GM18868 (cell line): ENCODE measurements around the gene ASB2.
A peak's percentile ranks its signal among the peaks of the same experiment; 100 is the strongest.

Source experiments
- ATAC-seq: cut with Tn5 transposase; IDR thresholded peaks from one replicate; pipeline ENCODE4 v1.9.1; 2021; ENCODE audit warnings: mild to moderate bottlenecking, moderate library complexity; ENCODE audit not compliant: unreplicated experiment

Gene ASB2

DNA sequence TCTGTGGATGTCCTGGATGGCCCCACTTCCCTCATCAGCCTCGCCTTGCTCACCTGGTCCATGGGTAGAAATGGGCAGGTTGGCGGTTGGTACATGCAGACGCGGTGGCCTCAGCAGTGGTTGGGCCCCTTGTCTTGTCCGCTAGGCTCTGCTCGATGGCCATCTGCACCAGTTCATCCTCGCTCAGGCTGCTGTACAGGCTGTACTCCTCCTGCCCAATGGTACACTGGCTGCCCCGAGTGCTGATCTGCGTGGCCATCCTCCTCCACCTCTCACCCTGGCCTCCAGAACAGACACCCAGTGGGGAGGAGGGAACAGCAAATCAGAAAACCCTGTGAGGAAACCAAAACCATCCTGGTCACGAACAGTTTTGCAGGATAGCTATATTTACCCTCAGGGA is 12.1 kb downstream of the ASB2 start:
- ATAC-seq: no peak

- ATAC-seq: no peak
Observed at GRCh38 chr14:93963692-93964091, 12.7 kb downstream of the ASB2 start.

DNA sequence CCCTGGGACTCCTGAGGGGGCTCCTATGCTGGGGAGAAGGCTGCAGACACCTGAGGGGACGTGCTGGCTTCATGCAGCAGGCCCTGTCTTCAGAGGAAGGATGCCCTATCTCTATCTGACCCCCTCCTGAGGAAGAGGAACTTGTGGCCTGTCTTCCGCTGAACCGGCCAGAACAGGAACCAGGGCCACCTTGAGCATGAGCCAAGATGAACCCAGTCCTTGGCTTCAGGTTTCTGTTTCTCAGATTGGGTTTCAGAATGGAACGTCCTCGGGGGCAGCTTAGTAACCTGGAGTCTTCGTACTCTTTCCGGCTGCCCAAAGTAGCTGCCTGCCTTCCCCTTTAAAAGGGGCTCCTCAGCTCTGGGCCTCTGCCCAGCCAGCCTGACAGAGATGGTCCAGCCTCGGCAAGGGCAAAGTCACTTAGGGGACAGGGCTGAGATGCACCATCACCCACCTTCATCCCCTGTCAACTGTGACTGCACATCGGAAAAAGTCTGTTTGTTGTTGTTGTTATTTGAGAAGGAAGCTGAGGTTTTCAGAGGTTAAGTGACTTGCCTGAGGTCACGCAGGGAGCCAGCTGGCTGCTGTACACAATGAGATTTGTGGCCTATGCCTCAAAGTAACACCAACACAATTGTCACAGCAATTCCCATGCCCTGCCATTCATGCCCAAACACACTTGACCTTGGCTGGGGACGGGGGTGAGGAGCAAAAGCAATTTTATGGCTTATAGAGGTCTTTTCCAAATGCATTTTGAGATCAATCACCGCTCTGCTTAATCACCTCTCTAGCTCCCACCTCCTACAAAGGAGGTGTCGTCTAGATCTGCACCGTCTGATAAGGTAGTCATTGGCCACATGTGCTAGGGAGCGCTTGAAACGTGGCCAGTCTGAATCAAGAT is 13.4 kb downstream of the ASB2 start:
- peak; percentile 44 for ATAC-seq

DNA sequence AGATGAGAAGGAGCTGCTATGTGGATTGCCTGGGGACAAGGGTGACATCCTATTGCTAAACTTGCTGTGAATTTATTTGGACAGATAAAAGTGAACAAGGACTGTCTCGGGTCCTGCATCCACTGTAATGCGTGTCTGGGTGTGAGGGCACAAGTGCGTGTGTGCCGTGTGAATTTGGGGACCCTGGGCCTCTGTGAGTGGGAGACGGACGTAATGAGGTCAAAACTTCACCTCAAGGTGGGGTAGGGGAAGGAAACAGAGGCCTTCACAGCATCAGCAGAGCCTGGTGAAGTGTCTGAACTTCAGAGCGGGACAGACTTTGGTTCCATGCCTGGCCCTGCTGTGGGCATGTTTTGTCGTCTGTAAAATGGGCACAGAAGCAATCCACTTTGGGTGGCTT is 14.8 kb downstream of the ASB2 start:
- ATAC-seq: no peak

GRCh38 chr14:93960774-93961438 is 15.5 kb downstream of the ASB2 start:
- no peak for ATAC-seq

- ATAC-seq: no peak
Observed at GRCh38 chr14:93960108-93960475, 16.3 kb downstream of the ASB2 start.

DNA sequence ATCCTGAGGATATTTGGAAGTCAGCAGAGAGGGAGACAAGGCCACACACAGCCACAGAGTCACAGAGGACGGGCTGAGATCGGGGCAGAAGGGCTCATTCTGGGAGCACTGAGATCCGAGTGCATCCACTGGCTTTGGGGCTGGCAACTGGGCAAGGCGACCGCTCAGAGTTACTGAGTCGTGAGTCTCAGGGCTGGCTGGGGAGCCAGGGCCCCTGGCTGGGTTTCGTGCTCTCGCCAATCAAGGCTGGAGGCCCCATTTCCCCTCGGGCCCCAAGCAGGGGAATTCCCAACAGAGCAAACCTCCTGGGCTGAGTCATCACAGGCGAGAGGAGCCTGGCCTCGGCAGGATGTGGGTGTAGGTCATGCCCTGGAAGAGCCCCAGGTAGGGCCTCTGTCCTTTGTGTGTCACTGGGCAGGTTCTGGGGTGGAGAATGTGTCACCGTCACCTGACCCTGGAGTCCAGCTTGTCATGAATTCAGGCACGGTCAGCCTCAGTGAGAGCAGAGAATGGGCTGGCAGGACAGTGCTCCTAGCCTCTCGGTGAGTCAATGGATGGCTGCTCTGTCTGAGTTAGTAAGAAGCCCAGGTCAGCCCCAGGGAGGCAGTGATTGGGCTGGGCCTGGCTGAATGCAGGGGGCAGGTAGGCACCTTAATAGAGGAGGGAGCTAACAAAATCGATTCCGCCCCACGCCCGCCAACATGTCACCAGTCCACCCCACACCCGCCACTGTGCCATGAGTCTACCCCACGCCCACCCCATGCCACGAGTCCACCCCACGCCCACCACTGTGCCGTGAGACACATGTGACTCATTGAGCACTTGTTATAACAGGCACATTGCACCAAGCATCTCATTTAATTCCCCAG is 16.9 kb downstream of the ASB2 start:
- ATAC-seq: peak; percentile 76

DNA sequence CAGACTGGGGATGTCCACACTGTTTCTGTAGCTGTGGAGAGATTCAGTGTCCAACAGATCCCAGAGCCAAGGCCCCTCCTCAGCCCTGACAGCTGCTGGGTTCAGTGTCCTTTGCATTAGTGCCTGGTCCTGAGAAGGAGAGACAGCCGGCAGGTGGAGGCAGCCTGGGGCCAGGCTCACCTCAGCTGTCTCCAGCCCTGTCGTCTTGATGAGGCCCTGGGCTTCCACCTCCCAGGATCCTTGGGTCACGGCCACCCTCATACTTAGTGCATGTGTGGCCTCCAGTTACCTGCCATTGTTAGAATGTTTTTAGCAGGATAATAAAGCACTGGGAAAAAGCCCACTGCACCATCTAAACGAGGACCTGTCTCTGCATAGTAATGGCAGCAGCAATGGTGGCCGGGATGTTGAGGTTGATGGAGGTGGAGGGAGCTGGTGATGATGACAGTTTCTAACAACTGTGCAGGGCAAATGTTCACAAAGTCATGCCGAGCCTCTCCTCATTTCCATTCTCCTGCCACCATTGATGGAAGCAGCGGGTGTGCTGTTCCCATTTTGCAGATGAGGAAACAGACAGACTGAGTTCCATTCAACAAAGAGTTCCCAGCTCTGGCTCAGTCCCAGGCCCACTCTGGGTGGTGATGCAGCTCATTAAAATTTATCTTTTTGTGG is 17.7 kb downstream of the ASB2 start:
- ATAC-seq: no peak

GRCh38 chr14:93957751-93958566 is 18.4 kb downstream of the ASB2 start:
- no peak for ATAC-seq

GRCh38 chr14:93957333-93957710 is 19.0 kb downstream of the ASB2 start:
- no peak for ATAC-seq

DNA sequence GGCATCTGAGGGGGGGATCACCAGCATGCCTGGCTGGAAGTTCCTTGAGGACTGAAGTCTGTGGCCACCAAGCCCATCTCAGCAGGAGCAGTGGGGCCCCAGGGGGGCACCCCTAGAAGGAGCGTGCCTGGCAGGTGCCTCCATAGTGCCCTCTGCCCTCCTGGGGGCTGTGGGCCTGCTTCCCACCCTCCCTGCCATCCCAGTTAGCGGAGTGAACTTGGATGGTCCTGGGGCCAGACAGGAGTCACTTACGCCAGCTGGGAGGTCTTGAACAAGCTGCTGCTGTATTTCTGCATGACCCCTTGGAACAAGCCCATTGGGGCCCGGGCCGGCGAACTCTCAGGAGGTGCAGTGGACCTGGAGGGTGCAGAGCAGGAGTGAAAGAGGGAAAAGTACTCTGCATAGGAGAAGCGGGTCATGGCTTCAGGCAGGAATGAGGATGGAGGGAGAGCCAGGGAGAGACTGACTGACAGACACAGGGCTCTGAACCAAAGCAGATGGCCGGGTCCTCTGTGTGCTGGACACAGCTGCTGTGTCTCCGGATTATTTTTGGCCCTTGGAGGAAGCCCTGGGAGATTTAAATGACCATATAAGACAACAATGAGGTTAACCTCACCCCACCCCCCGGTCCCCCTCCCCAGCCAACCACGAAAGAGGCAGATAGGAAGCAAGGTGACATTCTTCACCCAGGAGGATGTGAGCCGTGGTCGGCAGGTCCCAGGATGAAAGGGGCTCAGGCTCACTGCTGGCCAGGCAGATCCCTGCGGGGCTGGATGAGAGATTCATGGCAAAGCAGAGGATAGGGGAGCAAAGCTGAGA is 19.6 kb downstream of the ASB2 start:
- ATAC-seq: no peak

GRCh38 chr14:93955850-93956481 is 20.4 kb downstream of the ASB2 start:
- no peak for ATAC-seq

GRCh38 chr14:93954900-93955849 is 21.2 kb downstream of the ASB2 start:
- ATAC-seq: peak; percentile 38

- no peak for ATAC-seq
Observed at GRCh38 chr14:93954516-93954830, 21.9 kb downstream of the ASB2 start.

- no peak for ATAC-seq
Observed at GRCh38 chr14:93953739-93954515, 22.4 kb downstream of the ASB2 start.

DNA sequence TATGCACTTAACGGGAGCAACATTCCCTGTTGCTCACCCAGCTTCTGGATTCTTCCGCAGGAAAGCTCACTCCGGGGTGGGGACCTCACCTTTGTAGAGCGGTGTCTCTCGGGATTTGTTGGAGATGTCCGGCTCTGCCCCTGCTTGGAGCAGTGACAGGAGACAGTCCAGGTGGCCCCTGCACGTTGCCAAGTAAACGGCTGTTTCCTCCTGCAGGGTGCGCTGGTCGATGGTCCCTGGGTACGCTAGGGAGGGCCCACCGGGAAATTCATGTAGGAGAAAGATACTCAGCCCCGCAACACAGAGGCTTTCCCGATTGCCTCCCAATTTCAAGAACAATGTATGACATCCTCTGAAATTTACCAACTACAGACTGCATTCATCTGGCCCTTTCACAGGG is 23.1 kb downstream of the ASB2 start:
- ATAC-seq: no peak

DNA sequence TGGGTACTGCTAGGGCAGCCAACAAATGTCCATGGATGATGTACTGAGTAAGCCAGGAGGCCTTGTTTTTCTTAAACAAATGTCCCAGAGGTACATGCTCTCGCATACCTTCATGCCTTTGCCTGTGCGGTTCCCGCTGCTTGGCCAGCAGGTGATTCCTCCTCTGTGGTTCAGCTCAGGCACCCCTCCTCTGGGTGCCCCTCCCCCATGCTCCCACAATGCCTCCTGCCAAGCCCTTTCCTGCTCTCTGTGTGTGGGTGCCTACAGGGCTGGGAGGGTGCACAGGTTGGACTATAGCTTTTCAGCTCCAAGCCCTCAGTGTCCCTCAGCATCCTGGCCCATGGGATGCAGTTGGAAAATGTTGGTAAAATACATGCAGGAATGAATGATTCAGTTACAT is 23.5 kb downstream of the ASB2 start:
- ATAC-seq: no peak
